Measurements from ENCODE around the gene DCHS1.
"Not testable (repeated sequence)": the region's sequence is repeated elsewhere in the genome, so short reads cannot be mapped to it uniquely, and the experiment has no call there.

Gene DCHS1

DNA sequence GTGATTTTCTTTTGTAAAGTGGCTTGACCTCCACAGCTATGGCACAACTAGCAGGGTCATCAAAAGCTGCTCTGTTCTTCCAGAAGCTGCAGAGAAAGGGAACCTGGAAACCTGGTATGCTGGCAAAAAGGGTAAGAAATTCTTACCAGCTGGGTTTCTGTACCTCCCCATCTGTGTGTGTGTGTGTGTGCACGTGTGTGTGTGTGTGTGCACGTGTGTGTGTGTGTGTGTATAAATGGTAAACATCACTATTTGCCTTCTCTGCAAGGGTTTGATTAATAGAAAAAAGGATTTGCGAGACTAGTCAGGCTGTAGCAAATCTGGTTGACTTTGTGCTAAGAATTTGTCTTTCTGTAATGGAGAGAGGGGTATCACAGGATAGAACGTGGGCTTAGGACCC, 32.3 kb upstream of the DCHS1 start:
- Histone ChIP-seq H3K27me3 (ENCODE audit: control insufficient read depth in 2 of 2, insufficient read depth in 2 of 2, low read length in 2 of 2) (no peaks in the 10 kb centered on the region), H3K4me3 (ENCODE audit: low read length in 2 of 2) (no peak overlapping the region), H3K9ac (ENCODE audit: low read depth in 1 of 2, low read length in 2 of 2) (no peak overlapping the region), H3K27ac (ENCODE audit: low read depth in 2 of 2, low read length in 2 of 2) (no peak overlapping the region), H3K9me3 (ENCODE audit: control insufficient read depth in 2 of 2, low read length in 2 of 2) (no peaks in the 10 kb centered on the region), H3K4me1 (ENCODE audit: control insufficient read depth in 2 of 2, insufficient read depth in 2 of 2, low read length in 2 of 2) (no peaks in the 10 kb centered on the region), H3K36me3 (ENCODE audit: control insufficient read depth in 2 of 2, insufficient read depth in 2 of 2, low read length in 2 of 2) (no peaks in the 10 kb centered on the region)

DNA sequence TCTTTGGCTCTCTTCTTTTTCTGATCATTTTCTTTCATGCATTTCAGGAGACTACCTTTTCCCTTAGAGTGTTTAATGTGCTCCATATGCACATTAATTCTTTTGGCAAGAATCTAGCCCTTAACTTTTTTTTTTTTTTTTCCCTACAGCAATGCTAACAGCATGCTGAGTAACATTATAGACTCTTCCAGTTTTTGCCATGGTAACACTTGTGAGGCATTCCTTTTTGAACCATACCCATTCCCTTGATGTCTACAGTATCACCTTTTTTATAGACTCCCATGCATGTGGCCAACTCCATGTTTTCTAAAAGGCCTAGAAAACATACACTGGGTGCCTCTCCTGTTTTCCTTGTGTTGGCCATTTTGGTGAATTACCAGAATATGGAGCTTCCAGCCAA, 30.4 kb upstream of the DCHS1 start:
- peaks cover 7 to 15% of the 10 kb centered on the region in 2 donors for H3K4me1 ChIP-seq (ENCODE audit: control insufficient read depth in 2 of 2, insufficient read depth in 2 of 2, low read length in 2 of 2)
- no peak overlapping the region for H3K9ac ChIP-seq (ENCODE audit: low read depth in 1 of 2, low read length in 2 of 2)
- no peak overlapping the region for H3K4me3 ChIP-seq (ENCODE audit: low read length in 2 of 2)
- H3K27me3 ChIP-seq (ENCODE audit: control insufficient read depth in 2 of 2, insufficient read depth in 2 of 2, low read length in 2 of 2) = no peaks in the 10 kb centered on the region
- no peak overlapping the region for H3K27ac ChIP-seq (ENCODE audit: low read depth in 2 of 2, low read length in 2 of 2)
- peaks cover 3 to 6% of the 10 kb centered on the region in 2 donors for H3K36me3 ChIP-seq (ENCODE audit: control insufficient read depth in 2 of 2, insufficient read depth in 2 of 2, low read length in 2 of 2)
- H3K9me3 ChIP-seq (ENCODE audit: control insufficient read depth in 2 of 2, low read length in 2 of 2) = no peaks in the 10 kb centered on the region

GRCh38 chr11:6684068-6684467, 28.5 kb upstream of the DCHS1 start:
- H3K36me3 ChIP-seq (ENCODE audit: control insufficient read depth in 2 of 2, insufficient read depth in 2 of 2, low read length in 2 of 2) = peaks cover 3 to 14% of the 10 kb centered on the region in 2 donors
- H3K27ac ChIP-seq (ENCODE audit: low read depth in 2 of 2, low read length in 2 of 2); H3K9me3 ChIP-seq (ENCODE audit: control insufficient read depth in 2 of 2, low read length in 2 of 2); H3K27me3 ChIP-seq (ENCODE audit: control insufficient read depth in 2 of 2, insufficient read depth in 2 of 2, low read length in 2 of 2): not testable (repeated sequence)
- peak overlapping the region in 1 of 2 donors; percentile 89 for H3K4me3 ChIP-seq (ENCODE audit: low read length in 2 of 2)
- H3K9ac ChIP-seq (ENCODE audit: low read depth in 1 of 2, low read length in 2 of 2) = peak overlapping the region in 1 of 2 donors; percentile 93
- H3K4me1 ChIP-seq (ENCODE audit: control insufficient read depth in 2 of 2, insufficient read depth in 2 of 2, low read length in 2 of 2) = peaks cover 7 to 15% of the 10 kb centered on the region in 2 donors

- Histone ChIP-seq H3K9me3 (ENCODE audit: control insufficient read depth in 2 of 2, low read length in 2 of 2) (no peaks in the 10 kb centered on the region), H3K36me3 (ENCODE audit: control insufficient read depth in 2 of 2, insufficient read depth in 2 of 2, low read length in 2 of 2) (peaks cover 3 to 14% of the 10 kb centered on the region in 2 donors), H3K27ac (ENCODE audit: low read depth in 2 of 2, low read length in 2 of 2) (peak within 1 kb of the TSS; percentile 76 to 88), H3K9ac (ENCODE audit: low read depth in 1 of 2, low read length in 2 of 2) (peak within 1 kb of the TSS; percentile 89 to 93), H3K27me3 (ENCODE audit: control insufficient read depth in 2 of 2, insufficient read depth in 2 of 2, low read length in 2 of 2) (no peaks in the 10 kb centered on the region), H3K4me3 (ENCODE audit: low read length in 2 of 2) (peak within 1 kb of the TSS; percentile 89 to 95), H3K4me1 (ENCODE audit: control insufficient read depth in 2 of 2, insufficient read depth in 2 of 2, low read length in 2 of 2) (peaks cover 7 to 15% of the 10 kb centered on the region in 2 donors)
Observed at GRCh38 chr11:6682936-6683861, 27.6 kb upstream of the DCHS1 start, which contains the start of gene MRPL17. MRPL17 (minus strand) TSS chr11:6683340; CDS start chr11:6683296, 44 bp downstream.

DNA sequence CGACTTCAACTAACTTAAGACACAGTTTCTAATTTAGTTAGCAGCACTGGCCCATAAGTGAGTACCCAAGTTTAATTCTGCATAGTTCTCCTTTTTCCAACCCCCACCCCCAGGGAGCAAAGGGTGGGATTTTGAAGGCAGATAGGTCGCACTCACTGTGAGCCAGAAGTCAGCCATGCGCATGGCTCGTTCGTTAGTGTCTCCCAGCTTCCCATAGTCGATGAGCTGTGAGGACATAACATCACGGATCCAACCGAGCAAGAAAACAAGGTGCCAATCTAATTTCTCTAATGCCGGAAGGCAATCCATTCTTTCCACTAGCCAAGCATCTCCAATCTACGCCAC, 27.0 kb upstream of the DCHS1 start:
- Histone ChIP-seq H3K9me3 (ENCODE audit: control insufficient read depth in 2 of 2, low read length in 2 of 2) (no peaks in the 10 kb centered on the region), H3K27ac (ENCODE audit: low read depth in 2 of 2, low read length in 2 of 2) (peak overlapping the region; percentile 69 to 88), H3K4me3 (ENCODE audit: low read length in 2 of 2) (peak overlapping the region; percentile 89 to 95), H3K9ac (ENCODE audit: low read depth in 1 of 2, low read length in 2 of 2) (peak overlapping the region; percentile 85 to 89), H3K36me3 (ENCODE audit: control insufficient read depth in 2 of 2, insufficient read depth in 2 of 2, low read length in 2 of 2) (peaks cover 3 to 14% of the 10 kb centered on the region in 2 donors), H3K4me1 (ENCODE audit: control insufficient read depth in 2 of 2, insufficient read depth in 2 of 2, low read length in 2 of 2) (peaks cover 7 to 15% of the 10 kb centered on the region in 2 donors), H3K27me3 (ENCODE audit: control insufficient read depth in 2 of 2, insufficient read depth in 2 of 2, low read length in 2 of 2) (no peaks in the 10 kb centered on the region)

GRCh38 chr11:6681949-6682348, 26.3 kb upstream of the DCHS1 start:
- Histone ChIP-seq H3K27ac (ENCODE audit: low read depth in 2 of 2, low read length in 2 of 2) (no peak overlapping the region), H3K9ac (ENCODE audit: low read depth in 1 of 2, low read length in 2 of 2) (peak overlapping the region; percentile 85 to 89), H3K36me3 (ENCODE audit: control insufficient read depth in 2 of 2, insufficient read depth in 2 of 2, low read length in 2 of 2) (peaks cover 3 to 14% of the 10 kb centered on the region in 2 donors), H3K4me1 (ENCODE audit: control insufficient read depth in 2 of 2, insufficient read depth in 2 of 2, low read length in 2 of 2) (peaks cover 7 to 15% of the 10 kb centered on the region in 2 donors), H3K4me3 (ENCODE audit: low read length in 2 of 2) (peak overlapping the region; percentile 89 to 95), H3K9me3 (ENCODE audit: control insufficient read depth in 2 of 2, low read length in 2 of 2) (no peaks in the 10 kb centered on the region), H3K27me3 (ENCODE audit: control insufficient read depth in 2 of 2, insufficient read depth in 2 of 2, low read length in 2 of 2) (no peaks in the 10 kb centered on the region)

DNA sequence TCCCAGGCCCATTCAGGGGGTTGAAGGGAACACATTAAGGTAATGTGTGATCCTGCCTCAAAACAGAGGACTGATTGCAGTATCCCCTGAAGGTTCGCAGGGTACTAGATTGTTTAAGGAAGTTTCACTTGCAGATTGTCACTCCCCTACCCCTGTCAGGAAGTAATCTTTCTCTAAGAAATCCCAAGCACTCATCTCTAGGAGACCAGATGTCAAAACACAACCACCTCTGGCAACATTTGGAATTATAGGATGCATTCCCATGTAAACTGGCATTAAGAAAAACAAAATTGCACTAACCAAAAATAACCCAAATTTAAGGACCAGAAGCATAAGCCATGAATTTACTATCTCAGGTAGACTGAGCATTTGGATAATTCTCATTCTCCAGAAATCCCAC, 25.9 kb upstream of the DCHS1 start:
- no peak overlapping the region for H3K4me3 ChIP-seq (ENCODE audit: low read length in 2 of 2)
- H3K9ac ChIP-seq (ENCODE audit: low read depth in 1 of 2, low read length in 2 of 2) = no peak overlapping the region
- H3K9me3 ChIP-seq (ENCODE audit: control insufficient read depth in 2 of 2, low read length in 2 of 2) = no peaks in the 10 kb centered on the region
- H3K36me3 ChIP-seq (ENCODE audit: control insufficient read depth in 2 of 2, insufficient read depth in 2 of 2, low read length in 2 of 2) = peaks cover 3 to 14% of the 10 kb centered on the region in 2 donors
- peaks cover 7 to 15% of the 10 kb centered on the region in 2 donors for H3K4me1 ChIP-seq (ENCODE audit: control insufficient read depth in 2 of 2, insufficient read depth in 2 of 2, low read length in 2 of 2)
- no peak overlapping the region for H3K27ac ChIP-seq (ENCODE audit: low read depth in 2 of 2, low read length in 2 of 2)
- no peaks in the 10 kb centered on the region for H3K27me3 ChIP-seq (ENCODE audit: control insufficient read depth in 2 of 2, insufficient read depth in 2 of 2, low read length in 2 of 2)

- Histone ChIP-seq H3K36me3 (ENCODE audit: control insufficient read depth in 2 of 2, insufficient read depth in 2 of 2, low read length in 2 of 2) (peaks cover 3 to 14% of the 10 kb centered on the region in 2 donors), H3K9ac (ENCODE audit: low read depth in 1 of 2, low read length in 2 of 2) (no peak overlapping the region), H3K27me3 (ENCODE audit: control insufficient read depth in 2 of 2, insufficient read depth in 2 of 2, low read length in 2 of 2) (no peaks in the 10 kb centered on the region), H3K9me3 (ENCODE audit: control insufficient read depth in 2 of 2, low read length in 2 of 2) (no peaks in the 10 kb centered on the region), H3K4me3 (ENCODE audit: low read length in 2 of 2) (no peak overlapping the region), H3K27ac (ENCODE audit: low read depth in 2 of 2, low read length in 2 of 2) (no peak overlapping the region), H3K4me1 (ENCODE audit: control insufficient read depth in 2 of 2, insufficient read depth in 2 of 2, low read length in 2 of 2) (peaks cover 2 to 6% of the 10 kb centered on the region in 2 donors)
Observed at GRCh38 chr11:6677018-6677417, 21.4 kb upstream of the DCHS1 start.

GRCh38 chr11:6674862-6675261, 19.3 kb upstream of the DCHS1 start:
- H3K4me3 ChIP-seq (ENCODE audit: low read length in 2 of 2) = no peak overlapping the region
- H3K36me3 ChIP-seq (ENCODE audit: control insufficient read depth in 2 of 2, insufficient read depth in 2 of 2, low read length in 2 of 2) = no peaks in the 10 kb centered on the region
- no peaks in the 10 kb centered on the region for H3K27me3 ChIP-seq (ENCODE audit: control insufficient read depth in 2 of 2, insufficient read depth in 2 of 2, low read length in 2 of 2)
- H3K27ac ChIP-seq (ENCODE audit: low read depth in 2 of 2, low read length in 2 of 2) = no peak overlapping the region
- no peak overlapping the region for H3K9ac ChIP-seq (ENCODE audit: low read depth in 1 of 2, low read length in 2 of 2)
- H3K4me1 ChIP-seq (ENCODE audit: control insufficient read depth in 2 of 2, insufficient read depth in 2 of 2, low read length in 2 of 2) = no peaks in the 10 kb centered on the region
- H3K9me3 ChIP-seq (ENCODE audit: control insufficient read depth in 2 of 2, low read length in 2 of 2) = no peaks in the 10 kb centered on the region

GRCh38 chr11:6674219-6674597, 18.6 kb upstream of the DCHS1 start:
- H3K27me3 ChIP-seq (ENCODE audit: control insufficient read depth in 2 of 2, insufficient read depth in 2 of 2, low read length in 2 of 2) = no peaks in the 10 kb centered on the region
- no peak overlapping the region for H3K9ac ChIP-seq (ENCODE audit: low read depth in 1 of 2, low read length in 2 of 2)
- H3K4me1 ChIP-seq (ENCODE audit: control insufficient read depth in 2 of 2, insufficient read depth in 2 of 2, low read length in 2 of 2) = no peaks in the 10 kb centered on the region
- H3K27ac ChIP-seq (ENCODE audit: low read depth in 2 of 2, low read length in 2 of 2) = no peak overlapping the region
- H3K36me3 ChIP-seq (ENCODE audit: control insufficient read depth in 2 of 2, insufficient read depth in 2 of 2, low read length in 2 of 2) = no peaks in the 10 kb centered on the region
- no peak overlapping the region for H3K4me3 ChIP-seq (ENCODE audit: low read length in 2 of 2)
- no peaks in the 10 kb centered on the region for H3K9me3 ChIP-seq (ENCODE audit: control insufficient read depth in 2 of 2, low read length in 2 of 2)

Measured in mucosa of rectum (tissue), 2 donors.